Measurements from ENCODE around the gene RITA1.

GRCh38 chr12:113180333-113180732 lies 5.2 kb upstream of the RITA1 start:
- no peak for TF ChIP-seq SMC3 (IDR thresholded peaks at IDR 0.05; ENCODE audit: low read depth, low read length)
- TF ChIP-seq POLR2A (IDR thresholded peaks at IDR 0.05; ENCODE audit: low read depth, low read length) = no peak
- no peak for TF ChIP-seq FOS (IDR thresholded peaks at IDR 0.05; ENCODE audit: low read depth, low read length)
- TF ChIP-seq, protein P1, sequence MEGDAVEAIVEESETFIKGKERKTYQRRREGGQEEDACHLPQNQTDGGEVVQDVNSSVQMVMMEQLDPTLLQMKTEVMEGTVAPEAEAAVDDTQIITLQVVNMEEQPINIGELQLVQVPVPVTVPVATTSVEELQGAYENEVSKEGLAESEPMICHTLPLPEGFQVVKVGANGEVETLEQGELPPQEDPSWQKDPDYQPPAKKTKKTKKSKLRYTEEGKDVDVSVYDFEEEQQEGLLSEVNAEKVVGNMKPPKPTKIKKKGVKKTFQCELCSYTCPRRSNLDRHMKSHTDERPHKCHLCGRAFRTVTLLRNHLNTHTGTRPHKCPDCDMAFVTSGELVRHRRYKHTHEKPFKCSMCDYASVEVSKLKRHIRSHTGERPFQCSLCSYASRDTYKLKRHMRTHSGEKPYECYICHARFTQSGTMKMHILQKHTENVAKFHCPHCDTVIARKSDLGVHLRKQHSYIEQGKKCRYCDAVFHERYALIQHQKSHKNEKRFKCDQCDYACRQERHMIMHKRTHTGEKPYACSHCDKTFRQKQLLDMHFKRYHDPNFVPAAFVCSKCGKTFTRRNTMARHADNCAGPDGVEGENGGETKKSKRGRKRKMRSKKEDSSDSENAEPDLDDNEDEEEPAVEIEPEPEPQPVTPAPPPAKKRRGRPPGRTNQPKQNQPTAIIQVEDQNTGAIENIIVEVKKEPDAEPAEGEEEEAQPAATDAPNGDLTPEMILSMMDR (conservative IDR thresholded peaks at IDR 0.05; ENCODE audit: low read depth, low read length) = no peak
- no peak for TF ChIP-seq RFX5 (IDR thresholded peaks at IDR 0.05; ENCODE audit: low read depth, low read length)
- TF ChIP-seq ELK1 (IDR thresholded peaks at IDR 0.05; ENCODE audit: borderline replicate concordance, low read depth, low read length) = no peak
- TF ChIP-seq CEBPB (IDR thresholded peaks at IDR 0.05; ENCODE audit: low read depth, low read length) = no peak
- TF ChIP-seq BHLHE40 (IDR thresholded peaks at IDR 0.05; ENCODE audit: low read depth, low read length) = no peak
- no peak for TF ChIP-seq MAFK (IDR thresholded peaks at IDR 0.05; ENCODE audit: low read depth, low read length)
- no peak for TF ChIP-seq USF2 (IDR thresholded peaks at IDR 0.05; ENCODE audit: low read depth, low read length)
- TF ChIP-seq MXI1 (IDR thresholded peaks at IDR 0.05; ENCODE audit: borderline replicate concordance, low read depth, low read length) = no peak
- TF ChIP-seq NFE2L2 (IDR thresholded peaks at IDR 0.05; ENCODE audit: low read depth, low read length) = no peak
- no peak for TF ChIP-seq MAZ (IDR thresholded peaks at IDR 0.05; ENCODE audit: borderline replicate concordance, low read depth, low read length)

All from IMR-90 (cell line).